WTC11 (cell line): ENCODE results near the gene KCNIP4.

Source experiments
- CBFB ChIP-seq: sonication (generic); formaldehyde crosslinking; IDR thresholded peaks from 2 replicates; pipeline ENCODE4 v1.8.1; 2022; ENCODE audit warnings: mild to moderate bottlenecking, low read depth, missing genetic modification reagents
- CTCF ChIP-seq: fragments of 200-600 bp; IDR thresholded peaks from 2 replicates; pipeline ENCODE4 v1.8.0; 2022; ENCODE audit warnings: antibody characterized with exemption
- NR3C1 ChIP-seq: sonication (generic); formaldehyde crosslinking; conservative IDR thresholded peaks from 2 replicates; pipeline ENCODE4 v1.8.1; 2023; ENCODE audit warnings: low read depth, mild to moderate bottlenecking, missing genetic modification reagents
- RELA ChIP-seq: sonication (generic); formaldehyde crosslinking; IDR thresholded peaks from 2 replicates; pipeline ENCODE4 v1.8.1; 2022; ENCODE audit warnings: missing genetic modification reagents, mild to moderate bottlenecking, borderline replicate concordance
- SMAD4 ChIP-seq: sonication (generic); formaldehyde crosslinking; IDR thresholded peaks from 2 replicates; pipeline ENCODE4 v1.8.0; 2022; ENCODE audit warnings: mild to moderate bottlenecking, missing genetic modification reagents
- TF ChIP-seq, protein P1 (sequence below): sonication (generic); formaldehyde crosslinking; IDR thresholded peaks from 2 replicates; pipeline ENCODE4 v1.8.1; 2023; ENCODE audit warnings: mild to moderate bottlenecking, moderate library complexity, missing genetic modification reagents

DNA sequence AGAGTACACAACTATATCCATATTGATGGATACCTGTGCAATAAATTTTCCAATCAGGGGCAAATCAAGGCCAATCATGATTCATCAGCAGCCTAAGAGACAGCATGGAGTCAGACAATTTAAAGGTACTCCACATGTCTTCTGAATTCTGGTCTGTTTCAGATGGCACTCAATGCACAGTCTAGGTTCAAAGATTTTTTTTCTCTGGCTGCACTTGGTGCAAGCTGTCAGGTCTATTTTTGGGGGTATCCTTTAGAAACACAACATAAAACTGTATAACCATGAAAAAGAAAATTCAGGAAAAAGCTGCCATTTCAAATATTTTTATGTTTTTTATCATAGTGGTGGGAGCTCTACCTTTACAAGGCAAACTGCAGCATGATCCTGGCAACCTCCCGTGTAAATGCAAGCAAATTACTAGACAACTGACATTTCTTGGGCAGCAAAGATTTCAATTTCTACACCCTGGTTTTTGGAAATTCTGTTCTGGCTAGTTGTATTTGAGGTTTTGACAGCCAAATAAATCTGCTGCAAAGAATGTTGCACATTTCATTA is 310.3 kb downstream of the KCNIP4 start:
- no peak for TF ChIP-seq RELA (CRISPR knock-in tag)
- TF ChIP-seq, protein P1, sequence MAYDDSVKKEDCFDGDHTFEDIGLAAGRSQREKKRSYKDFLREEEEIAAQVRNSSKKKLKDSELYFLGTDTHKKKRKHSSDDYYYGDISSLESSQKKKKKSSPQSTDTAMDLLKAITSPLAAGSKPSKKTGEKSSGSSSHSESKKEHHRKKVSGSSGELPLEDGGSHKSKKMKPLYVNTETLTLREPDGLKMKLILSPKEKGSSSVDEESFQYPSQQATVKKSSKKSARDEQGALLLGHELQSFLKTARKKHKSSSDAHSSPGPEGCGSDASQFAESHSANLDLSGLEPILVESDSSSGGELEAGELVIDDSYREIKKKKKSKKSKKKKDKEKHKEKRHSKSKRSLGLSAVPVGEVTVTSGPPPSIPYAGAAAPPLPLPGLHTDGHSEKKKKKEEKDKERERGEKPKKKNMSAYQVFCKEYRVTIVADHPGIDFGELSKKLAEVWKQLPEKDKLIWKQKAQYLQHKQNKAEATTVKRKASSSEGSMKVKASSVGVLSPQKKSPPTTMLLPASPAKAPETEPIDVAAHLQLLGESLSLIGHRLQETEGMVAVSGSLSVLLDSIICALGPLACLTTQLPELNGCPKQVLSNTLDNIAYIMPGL: no peak
- no peak for TF ChIP-seq CTCF
- TF ChIP-seq SMAD4 (CRISPR knock-in tag): no peak
- TF ChIP-seq CBFB (CRISPR knock-in tag): no peak
- no peak for TF ChIP-seq NR3C1
